ENCODE data around the gene UTP14C.

- TF ChIP-seq CTCF (IDR thresholded peaks at IDR 0.05) (no peak), POLR2A (IDR thresholded peaks at IDR 0.05) (no peak), EP300 (IDR thresholded peaks at IDR 0.05) (no peak), POLR2AphosphoS5 (IDR thresholded peaks at IDR 0.05) (no peak)
Observed at GRCh38 chr13:52025475-52026245, 1.2 kb downstream of the UTP14C start.
